ENCODE measurements around the gene PALM2AKAP2. TPM values are rescaled to one million over a fixed set of nuclear protein-coding genes. Genes with fewer than 3 reads are reported as not detected.

Gene PALM2AKAP2
- 7.8 TPM for total RNA-seq

DNA sequence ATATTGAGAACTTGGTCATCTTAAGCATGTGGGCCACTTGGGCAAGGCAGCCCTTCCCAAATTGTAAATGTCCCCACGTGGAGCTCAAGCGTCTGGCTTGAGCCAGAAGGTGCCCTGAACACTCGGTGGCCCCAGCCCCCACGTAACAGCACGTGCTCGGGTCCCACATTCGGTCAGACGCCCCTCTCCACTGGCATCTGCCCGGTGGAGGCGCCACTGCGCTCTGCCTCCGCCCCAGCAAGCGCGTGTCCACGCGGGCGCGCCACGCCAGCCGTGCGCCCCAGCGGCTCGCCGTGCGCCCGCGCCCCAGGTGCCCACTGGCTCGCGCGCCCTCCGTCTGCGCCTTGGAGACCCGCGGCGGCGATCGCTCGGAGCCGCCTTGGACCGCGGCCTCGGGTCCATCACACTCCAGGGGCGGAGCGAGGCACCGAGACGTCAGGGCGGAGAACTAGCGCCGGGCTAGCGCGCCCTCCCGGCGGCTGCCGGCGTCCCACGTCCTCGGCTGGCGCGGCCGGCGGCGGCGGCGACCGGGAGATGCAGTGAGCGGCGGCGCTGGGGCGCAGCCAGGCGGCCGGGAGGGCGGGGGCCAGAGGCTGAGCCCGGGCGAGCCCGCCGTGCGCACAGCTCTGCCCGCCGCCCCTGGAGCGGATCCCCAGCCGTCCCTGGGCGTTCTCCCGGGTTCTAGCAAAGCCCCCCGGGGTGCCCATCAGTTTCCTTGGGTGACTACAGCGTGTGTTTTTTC is at the start of gene PALM2AKAP2:
Gene PALM2AKAP2 (plus strand): TSS at position 488 of the 742 bp plus-strand sequence. CDS start 291 bp downstream, outside the sequence.
- DNase-seq (ENCODE audit: low spot score) = no peak

- DNase-seq (ENCODE audit: low spot score) = no peak
Measured at GRCh38 chr9:109730228-109730627, 49.8 kb upstream of the PALM2AKAP2 start.

DNA sequence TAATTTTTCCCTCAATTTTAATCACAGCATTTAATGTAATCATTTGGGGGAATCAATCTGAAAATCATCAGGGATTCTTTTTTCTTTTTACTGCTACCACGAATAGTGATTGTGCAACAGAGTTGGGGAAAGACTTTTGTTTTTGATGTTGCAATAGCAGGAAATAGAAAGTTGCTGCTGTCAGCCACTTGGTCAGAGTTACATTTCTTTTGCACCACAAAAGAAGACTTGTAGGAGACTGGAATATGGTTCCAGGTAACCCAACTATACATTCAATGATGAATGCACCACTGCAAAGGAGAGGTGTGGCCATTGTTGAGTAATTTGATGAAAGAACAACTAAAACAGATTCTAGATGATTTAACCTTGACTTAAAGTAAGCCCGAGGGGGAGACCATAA is 46.3 kb upstream of the PALM2AKAP2 start:
- DNase-seq (ENCODE audit: low spot score) = no peak

- DNase-seq (ENCODE audit: low spot score) = no peak
Measured at GRCh38 chr9:109734814-109735213, 45.2 kb upstream of the PALM2AKAP2 start.

DNA sequence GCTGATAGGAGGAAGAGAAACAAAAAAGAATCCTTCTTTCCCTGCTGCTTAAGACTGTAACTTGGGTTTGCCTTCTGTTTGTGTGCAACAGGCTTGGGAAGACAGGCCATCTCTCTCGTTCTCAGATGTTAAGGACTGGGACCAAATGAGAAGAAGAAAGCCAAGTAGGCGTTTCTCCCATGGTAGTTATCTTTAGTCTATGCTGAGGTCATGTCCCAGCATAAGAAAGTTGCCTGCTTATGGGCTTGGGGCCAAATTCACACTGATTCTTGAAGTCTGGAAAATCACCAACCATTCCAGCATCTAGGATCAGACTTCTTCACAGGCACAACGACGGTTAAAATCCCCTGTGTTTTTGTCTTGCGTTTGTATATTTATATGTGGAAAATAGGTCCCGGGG is 44.2 kb upstream of the PALM2AKAP2 start:
- no peak for DNase-seq (ENCODE audit: low spot score)

- DNase-seq (ENCODE audit: low spot score) = no peak
Measured at GRCh38 chr9:109737295-109737694, 42.7 kb upstream of the PALM2AKAP2 start.

DNA sequence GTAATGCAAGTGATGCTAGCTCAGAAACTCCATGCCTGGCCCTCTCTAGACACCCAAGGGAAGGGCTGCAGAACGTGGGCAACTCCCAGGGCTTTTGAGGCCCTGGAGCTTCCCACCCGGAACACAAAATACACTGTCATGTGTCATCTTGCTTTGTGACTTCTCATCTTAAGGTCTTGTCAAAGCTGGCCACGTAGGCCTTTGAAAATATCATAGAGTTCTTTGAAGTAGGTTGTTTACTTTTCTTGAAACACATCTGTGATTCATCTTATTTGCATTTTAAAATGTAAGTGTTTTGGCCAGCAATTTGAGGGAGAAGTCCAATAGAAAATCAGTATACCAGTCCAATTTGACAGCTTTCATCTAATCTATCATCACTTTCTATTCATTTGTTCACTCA is 40.2 kb upstream of the PALM2AKAP2 start:
- no peak for DNase-seq (ENCODE audit: low spot score)

DNA sequence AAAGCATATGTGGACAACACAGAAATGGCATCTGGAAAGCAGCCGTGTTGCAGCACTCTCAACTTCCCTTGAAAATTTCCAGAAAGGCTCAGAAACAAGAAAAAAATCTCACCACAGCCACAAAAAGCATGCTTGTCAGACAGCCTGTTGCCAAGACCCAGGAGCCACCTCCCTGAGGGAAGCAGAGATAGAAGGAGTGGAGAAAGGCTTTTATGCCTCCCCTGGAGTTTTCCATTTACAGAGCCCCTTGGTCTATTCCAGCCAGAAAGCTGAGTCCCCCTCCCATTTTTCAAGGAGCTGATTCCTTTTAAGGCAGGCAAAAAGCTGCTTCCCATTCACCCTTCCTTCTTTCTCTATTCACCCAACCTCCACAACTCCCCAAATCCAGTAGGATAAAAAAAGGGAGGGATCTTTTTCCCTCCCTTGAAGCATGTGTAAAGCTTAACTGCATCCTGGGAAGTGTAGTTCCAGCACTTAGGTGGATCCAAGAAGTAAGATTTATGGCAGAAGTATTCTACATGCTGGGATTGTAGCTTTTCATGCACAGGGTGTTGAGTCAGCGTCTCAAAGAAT is 37.1 kb upstream of the PALM2AKAP2 start:
- no peak for DNase-seq (ENCODE audit: low spot score)

- no peak for DNase-seq (ENCODE audit: low spot score)
Measured at GRCh38 chr9:109743696-109744095, 36.3 kb upstream of the PALM2AKAP2 start.

DNA sequence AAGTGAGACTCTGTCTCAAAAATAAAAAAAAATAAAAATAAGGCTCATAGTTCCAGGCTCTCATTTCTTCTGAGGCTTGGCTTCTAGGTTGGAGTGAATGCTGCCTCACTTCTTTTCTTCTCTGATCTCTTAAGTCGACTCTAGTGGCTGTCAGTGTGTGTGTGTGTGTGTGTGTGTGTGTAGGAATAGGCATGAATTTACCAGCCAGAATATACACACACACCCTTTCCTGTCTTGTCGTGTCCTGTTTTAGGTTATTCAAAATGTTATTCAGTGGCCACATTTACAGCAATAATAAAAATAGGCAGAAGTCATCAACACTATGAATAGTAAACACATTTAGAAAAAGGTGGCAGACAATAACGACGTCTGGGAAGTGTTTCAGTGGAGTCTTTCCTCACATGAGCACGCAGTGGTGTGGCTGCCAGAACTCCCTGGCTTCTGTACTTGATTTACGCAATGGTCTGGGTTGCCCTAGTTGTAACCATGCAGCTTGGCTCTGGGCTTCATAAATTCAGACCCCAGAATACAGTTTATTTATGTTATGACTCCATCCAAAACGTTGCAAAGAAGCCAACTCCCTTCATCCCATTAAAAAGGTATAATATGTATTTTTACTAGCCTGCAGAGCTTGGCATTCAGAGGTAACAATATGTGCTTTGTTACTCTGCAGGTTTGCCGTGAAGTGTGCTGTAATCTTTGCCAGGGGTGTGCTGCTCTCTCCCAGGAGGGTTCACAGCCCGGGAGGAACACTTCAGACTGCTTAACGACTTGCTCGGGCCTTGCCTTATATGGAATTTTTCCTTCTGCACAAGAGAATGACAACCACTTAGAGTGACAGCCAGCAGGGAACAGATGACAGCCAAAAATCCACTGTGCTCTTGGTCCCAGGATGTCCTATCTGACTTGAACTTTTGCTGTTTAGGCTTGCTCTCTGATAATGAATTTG is 34.4 kb upstream of the PALM2AKAP2 start:
- peak; percentile 59 for DNase-seq (ENCODE audit: low spot score)

GRCh38 chr9:109751253-109751652 is 28.7 kb upstream of the PALM2AKAP2 start:
- no peak for DNase-seq (ENCODE audit: low spot score)

DNA sequence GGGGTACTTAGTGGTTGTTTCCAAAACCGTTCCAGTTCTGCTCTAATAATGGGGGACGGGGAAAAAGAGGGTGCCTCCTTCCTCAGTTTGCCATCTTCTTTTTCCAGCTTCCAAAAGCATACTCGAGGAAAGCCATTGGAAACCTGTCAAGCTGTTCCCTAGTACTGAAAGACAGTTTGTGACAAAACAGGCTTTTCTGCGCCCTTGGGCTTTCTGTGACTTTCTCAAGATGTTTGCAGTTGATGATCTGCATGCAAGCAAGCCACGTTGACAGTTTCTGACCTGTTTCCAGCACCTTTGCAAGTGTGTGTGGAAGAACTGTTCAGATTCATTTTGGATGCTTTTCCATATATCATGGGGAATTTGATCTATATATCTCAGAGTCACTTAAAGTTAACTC is 26.7 kb upstream of the PALM2AKAP2 start:
- no peak for DNase-seq (ENCODE audit: low spot score)

- no peak for DNase-seq (ENCODE audit: low spot score)
Measured at GRCh38 chr9:109755040-109755439, 25.0 kb upstream of the PALM2AKAP2 start.

DNA sequence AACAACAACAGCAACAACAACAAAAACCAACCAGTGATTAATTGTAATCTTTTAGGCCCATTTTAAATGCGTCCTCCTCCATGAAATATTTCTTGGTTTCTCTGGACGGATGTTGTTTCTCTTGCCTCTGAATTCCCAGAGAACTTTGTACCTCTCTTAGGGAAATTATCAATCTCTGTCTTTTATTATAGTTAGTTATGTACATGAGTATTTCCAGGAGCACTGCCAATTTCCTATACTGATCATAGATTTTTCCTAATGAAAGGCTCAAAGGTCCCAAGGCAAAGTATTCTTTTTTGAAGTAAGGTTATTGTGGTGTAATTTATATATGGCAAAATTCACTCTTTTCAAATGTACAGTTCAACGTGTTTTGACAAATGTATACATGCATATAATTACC is 20.4 kb upstream of the PALM2AKAP2 start:
- no peak for DNase-seq (ENCODE audit: low spot score)

DNA sequence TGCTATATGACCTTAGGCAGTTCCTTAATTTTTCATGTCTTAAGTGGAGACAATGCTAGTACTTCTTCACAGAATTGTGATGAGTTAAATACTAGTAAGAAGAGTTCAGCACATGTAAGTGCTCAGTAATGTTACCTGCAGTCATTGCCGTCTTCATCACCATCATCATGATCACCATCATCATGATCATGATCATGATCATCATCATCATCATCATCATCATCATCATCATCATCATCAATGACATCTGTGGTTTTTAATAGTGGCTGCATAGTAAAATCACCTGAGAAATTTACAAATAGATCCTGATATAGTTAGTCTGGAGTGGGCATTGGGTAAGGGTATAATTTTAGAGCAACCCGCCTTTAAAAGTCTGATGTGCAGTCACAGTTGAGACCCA is 14.7 kb upstream of the PALM2AKAP2 start:
- DNase-seq (ENCODE audit: low spot score) = no peak

- no peak for DNase-seq (ENCODE audit: low spot score)
Measured at GRCh38 chr9:109765830-109766229, 14.2 kb upstream of the PALM2AKAP2 start.

DNA sequence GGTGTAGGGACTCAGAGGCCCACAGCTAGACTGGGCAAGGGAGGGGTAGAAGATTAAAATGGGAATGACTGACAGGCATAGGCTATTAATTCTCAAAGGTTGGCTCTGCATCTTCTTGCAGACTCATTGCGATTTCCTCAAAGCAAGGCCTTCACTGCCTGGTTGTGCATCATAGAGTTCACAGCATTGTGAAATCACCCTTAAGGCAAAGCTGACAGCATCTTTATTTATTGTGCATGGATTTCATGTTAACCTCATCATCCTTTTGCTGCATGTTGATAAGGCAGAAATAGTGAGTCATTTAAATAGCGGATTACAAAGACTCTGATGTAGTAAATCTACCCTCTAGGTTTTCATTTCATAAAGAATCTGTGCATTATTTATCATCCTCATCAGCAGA is 13.6 kb upstream of the PALM2AKAP2 start:
- no peak for DNase-seq (ENCODE audit: low spot score)

DNA sequence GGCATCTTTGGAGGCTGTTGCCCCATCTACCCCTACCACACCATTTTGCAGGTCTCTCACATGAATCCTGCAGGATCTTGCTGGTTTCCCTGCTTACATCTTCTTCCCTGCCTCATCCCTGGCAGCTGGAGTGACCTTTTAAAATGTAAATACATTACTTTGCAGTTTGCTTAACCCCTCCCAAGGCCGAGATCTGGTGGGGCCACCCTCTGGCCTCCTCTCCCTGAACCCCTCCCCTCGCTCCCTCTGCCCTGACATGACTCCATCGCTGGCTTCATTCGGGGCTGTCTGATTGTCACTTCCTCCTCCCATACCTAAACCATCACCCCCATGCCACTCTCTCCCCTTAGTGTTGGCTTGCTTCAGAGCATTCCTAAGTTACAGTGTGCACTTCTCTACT is 12.6 kb upstream of the PALM2AKAP2 start:
- DNase-seq (ENCODE audit: low spot score) = no peak

GRCh38 chr9:109767814-109768213 is 12.2 kb upstream of the PALM2AKAP2 start:
- no peak for DNase-seq (ENCODE audit: low spot score)

DNA sequence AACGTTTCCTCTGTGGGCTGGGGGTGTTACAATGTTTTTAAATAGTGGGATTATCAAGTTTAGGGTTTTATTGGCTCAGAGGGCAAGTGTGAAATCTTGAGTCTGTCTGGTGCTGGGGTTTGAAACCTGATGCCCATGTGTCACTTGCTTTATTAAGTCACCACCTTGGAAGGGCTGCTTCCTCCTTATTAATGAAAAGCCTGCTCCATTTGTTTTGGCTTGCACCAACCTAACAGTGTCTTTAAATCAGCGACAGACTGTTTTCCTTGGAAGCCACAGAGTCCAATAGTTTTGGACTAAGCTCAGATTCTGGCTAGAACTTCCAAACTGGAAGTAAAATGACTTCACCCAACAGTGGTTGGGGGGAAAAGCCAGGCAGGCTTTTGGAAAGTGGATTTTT is 10.7 kb upstream of the PALM2AKAP2 start:
- DNase-seq (ENCODE audit: low spot score) = no peak

DNA sequence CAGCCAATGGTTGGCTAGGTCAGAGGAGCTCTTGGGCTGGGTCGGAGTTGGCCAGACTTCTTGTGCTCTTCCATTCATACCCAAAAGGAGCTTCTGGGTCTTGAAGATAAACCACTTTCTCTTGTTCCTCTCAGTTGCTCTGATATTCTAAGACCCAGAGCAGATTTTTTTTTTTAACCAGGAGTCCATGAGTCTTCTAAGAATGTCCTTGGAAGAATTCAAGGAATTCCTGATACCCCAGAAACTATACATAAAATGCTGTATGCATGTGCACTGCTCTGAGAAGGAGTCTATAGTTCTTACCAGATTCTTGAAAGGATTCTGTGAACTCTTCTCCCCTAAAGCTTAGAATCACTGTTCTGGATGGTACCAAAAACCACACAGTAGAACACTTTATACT is 9.9 kb upstream of the PALM2AKAP2 start:
- no peak for DNase-seq (ENCODE audit: low spot score)

GRCh38 chr9:109771087-109771486 is 8.9 kb upstream of the PALM2AKAP2 start:
- DNase-seq (ENCODE audit: low spot score) = no peak
